GM12878 (cell line): ENCODE results near the gene COL9A2. TPM values are rescaled to one million over a fixed set of nuclear protein-coding genes. Genes with fewer than 3 reads are reported as not detected.

Source experiments
- ATAC-seq: fragments of 200-7000 bp; cut with Tn5 transposase; 3 replicates; pipeline ENCODE4 v1.9.1; 2020; ENCODE audit warnings: mild to moderate bottlenecking, moderate library complexity
- BruUV-seq: library from RNA; stranded (reverse); fragments of 400-500 nt; replicated peaks from 2 replicates; lab custom pipeline; 2021; lab: Mats Ljungman, UMichigan
- CTCF ChIA-PET: fragments of 300-600 bp; sonication (Branson Sonifier 250); formaldehyde crosslinking; extraction: SDS; loops from one replicate; lab custom pipeline; 2021; ENCODE audit warnings: inconsistent platforms; lab: Yijun Ruan, JAX
- POLR2A ChIA-PET: fragments of 350-600 bp; formaldehyde crosslinking; extraction: SDS; loops from one replicate; lab custom pipeline; 2021; ENCODE audit warnings: inconsistent platforms; lab: Charles Lee
- RAD21 ChIA-PET: fragments of 300-600 bp; sonication (Branson Sonifier 250); formaldehyde crosslinking; loops from one replicate; lab custom pipeline; 2023; ENCODE audit warnings: antibody characterized with exemption; ENCODE audit not compliant: unreplicated experiment; lab: Charles Lee
- SMC1A ChIA-PET: fragments of 300-600 bp; sonication (Branson Sonifier 250); formaldehyde crosslinking; loops from one replicate; lab custom pipeline; 2023; ENCODE audit not compliant: unreplicated experiment, uncharacterized antibody; lab: Charles Lee
- DNase-seq: peaks from one replicate; pipeline ENCODE4 v3.0.0-alpha.2; 2011; ENCODE audit warnings: low read depth, low spot score
- FAIRE-seq: peaks from 3 replicates; lab custom pipeline; 2011; peaks lifted over from hg19 to GRCh38; lab: Jason Lieb, UNC
- H2AFZ ChIP-seq: 2 replicates; pipeline ENCODE4 v1.6.0; 2011; ENCODE audit warnings: low read depth, low read length, control low read depth; ENCODE audit not compliant: control insufficient read depth
- H3K27ac ChIP-seq: 2 replicates; pipeline ENCODE4 v1.5.1; 2011; ENCODE audit warnings: control low read depth; ENCODE audit not compliant: control insufficient read depth, insufficient read depth
- H3K27me3 ChIP-seq, 2 experiments: replicated peaks in 1 of 2; 2 replicates each; pipeline versions ENCODE4 v1.6.0 to v1.6.1; 2011; ENCODE audit warnings: low read length in 1 of 2; ENCODE audit not compliant: control insufficient read depth in 2 of 2, insufficient read depth in 2 of 2
- H3K36me3 ChIP-seq, 2 experiments: 2 replicates each; pipeline ENCODE4 v1.5.1; 2011; ENCODE audit warnings: low read length in 1 of 2; ENCODE audit not compliant: control insufficient read depth in 2 of 2, insufficient read depth in 2 of 2
- H3K4me1 ChIP-seq: 2 replicates; pipeline ENCODE4 v1.6.1; 2011; ENCODE audit warnings: mild to moderate bottlenecking, low read length, moderate library complexity, mixed read lengths; ENCODE audit not compliant: control insufficient read depth, insufficient read depth
- H3K4me2 ChIP-seq: 2 replicates; pipeline ENCODE4 v1.6.0; 2011; ENCODE audit warnings: control low read depth; ENCODE audit not compliant: control insufficient read depth, insufficient read depth
- H3K4me3 ChIP-seq: fragments of 200-600 bp; sonication (generic); 2 replicates; pipeline ENCODE4 v1.5.1; 2016
- H3K79me2 ChIP-seq: 2 replicates; pipeline ENCODE4 v1.6.0; 2011; ENCODE audit warnings: low read length; ENCODE audit not compliant: control insufficient read depth, insufficient read depth
- H3K9ac ChIP-seq: 2 replicates; pipeline ENCODE4 v1.8.0; 2011; ENCODE audit warnings: low read length, control low read depth, mixed read lengths; ENCODE audit not compliant: control insufficient read depth, insufficient read depth
- H3K9me3 ChIP-seq: replicated peaks from 3 replicates; pipeline ENCODE4 v1.5.1; 2011; ENCODE audit warnings: mild to moderate bottlenecking, low read length; ENCODE audit not compliant: control insufficient read depth, insufficient read depth
- H4K20me1 ChIP-seq: 2 replicates; pipeline ENCODE4 v1.6.0; 2011; ENCODE audit not compliant: control insufficient read depth, insufficient read depth
- ATF7 ChIP-seq: fragments of 450-650 bp; IDR thresholded peaks from 2 replicates; pipeline ENCODE4 v1.6.1; 2016; ENCODE audit warnings: low read depth, mild to moderate bottlenecking
- CBFB ChIP-seq: IDR thresholded peaks from 2 replicates; pipeline ENCODE4 v1.6.1; 2016; ENCODE audit warnings: antibody characterized with exemption, low read depth
- CBX3 ChIP-seq: fragments of 200-600 bp; sonication (generic); IDR thresholded peaks from 2 replicates; pipeline ENCODE4 v1.6.1; 2016; ENCODE audit warnings: low read depth, borderline replicate concordance
- FOXK2 ChIP-seq: fragments of 450-650 bp; IDR thresholded peaks from 2 replicates; pipeline ENCODE4 v1.6.1; 2017; ENCODE audit warnings: mild to moderate bottlenecking, moderate library complexity
- GABPA ChIP-seq: IDR thresholded peaks from 2 replicates; pipeline ENCODE4 v1.6.1; 2014; ENCODE audit warnings: antibody characterized with exemption, low read depth, mild to moderate bottlenecking, inconsistent platforms
- IRF5 ChIP-seq: fragments of 450-650 bp; IDR thresholded peaks from 2 replicates; pipeline ENCODE4 v1.6.1; 2017; ENCODE audit warnings: borderline replicate concordance
- MYB ChIP-seq: fragments of 150-350 bp; IDR thresholded peaks from 2 replicates; pipeline ENCODE4 v1.6.1; 2014; ENCODE audit warnings: mild to moderate bottlenecking, low read depth, low read length, borderline replicate concordance
- PAX5 ChIP-seq: IDR thresholded peaks from 2 replicates; pipeline ENCODE4 v1.6.1; 2011; ENCODE audit warnings: low read depth, low read length, borderline replicate concordance
- PML ChIP-seq: IDR thresholded peaks from 2 replicates; pipeline ENCODE4 v1.6.1; 2012; ENCODE audit warnings: low read length, inconsistent platforms
- SIX5 ChIP-seq: IDR thresholded peaks from 2 replicates; pipeline ENCODE4 v1.6.1; 2011; ENCODE audit warnings: mild to moderate bottlenecking, low read depth, low read length, moderate library complexity; ENCODE audit not compliant: severe bottlenecking
- ZNF207 ChIP-seq: fragments of 450-650 bp; IDR thresholded peaks from 2 replicates; pipeline ENCODE4 v1.6.1; 2014; ENCODE audit warnings: antibody characterized with exemption, mild to moderate bottlenecking, borderline replicate concordance
- in situ Hi-C: fragments of 300-500 bp; cut with MboI; formaldehyde crosslinking; loops from 9 replicates; pipeline ENCODE4 v1.14.3; 2018; ENCODE audit warnings: mixed read lengths
- intact Hi-C: fragments of 100-400 bp; cut with micrococcal nuclease; formaldehyde crosslinking; loops from one replicate; pipeline ENCODE4 v1.14.2; 2022; ENCODE audit not compliant: unreplicated experiment
- polyA plus RNA-seq, 11 experiments: library from polyadenylated mRNA; depleted of rRNA in 4 of 11; unstranded in 6 of 11; stranded (reverse) in 5 of 11; fragments of >200 nt; fragmentation: Nextera tagmentation in 4 of 11; fragmentation: Illumina TruSeq in 1 of 11; extraction: Ambion mirVana in 4 of 11; extraction: Trizol in 1 of 11; gene quantifications; 1 replicate in 1 of 11; 2 replicates in 10 of 11; pipeline versions ENCODE4 v1.2.1 to v1.2.3, GENCODE V29; 2011 to 2016; ENCODE audit warnings: inconsistent platforms in 2 of 11, missing spikeins in 2 of 11, low read depth in 1 of 11
- total RNA-seq, 4 experiments: library from RNA; depleted of rRNA in 3 of 4; stranded (reverse); fragments of >200 nt in 3 of 4; fragmentation: Illumina TruSeq in 1 of 4; extraction: Trizol in 1 of 4; gene quantifications; 2 replicates each; pipeline versions ENCODE4 v1.2.1 to v1.2.3, GENCODE V29; 2013 to 2021
- TF ChIP-seq, protein P1 (sequence below): IDR thresholded peaks from 2 replicates; pipeline ENCODE4 v1.6.1; 2012; ENCODE audit warnings: low read depth, low read length, improper control_type of control experiment
- TF ChIP-seq, protein P2 (sequence below): fragments of 450-650 bp; IDR thresholded peaks from 2 replicates; pipeline ENCODE4 v1.6.1; 2017; ENCODE audit warnings: mild to moderate bottlenecking, moderate library complexity

COL9A2 gene
- total and polyA plus RNA-seq, 10 of the 15 experiments (the other 5 are each of a cell fraction or from before 2014, with no cell fraction given), result 3.1 to 63.3 (median 22.4) TPM

GRCh38 chr1:40265919-40266318 lies 51.2 kb downstream of the COL9A2 start:
- peaks cover 3% of the 10 kb centered on the region for H3K79me2 ChIP-seq
- SMC1A ChIA-PET, result interaction anchor here (0.9 to 2.0 kb wide), 5 partner anchors 9 to 265 kb away, joined by 3 to 8 read pairs (median 3); partner anchors contain the start of gene ZNF684
- no peaks in the 10 kb centered on the region for H3K27me3 ChIP-seq

GRCh38 chr1:40265298-40265697 lies 51.8 kb downstream of the COL9A2 start:
- in situ Hi-C loops (no loop called here), intact Hi-C loops (no loop called here)
- H3K36me3 ChIP-seq, result peaks cover under 1 to 14% of the 10 kb centered on the region in 2 experiments; a peak in 3 of 4 replicates
- no peaks in the 10 kb centered on the region for H4K20me1 ChIP-seq
- no peak for ATAC-seq
- ChIA-PET CTCF (interaction anchor here (1.4 to 2.5 kb wide), 2 partner anchors 121 to 173 kb away, joined by 3 to 6 read pairs; no protein-coding TSS in a partner anchor), SMC1A (interaction anchor here (0.9 kb wide), 2 partner anchors 19 to 139 kb away, joined by 3 read pairs; no protein-coding TSS in a partner anchor), POLR2A (no interaction called here), RAD21 (no interaction called here)
- no peaks in the 10 kb centered on the region for H3K9me3 ChIP-seq
- no peak overlapping the region for H2AFZ ChIP-seq
- no peaks in the 10 kb centered on the region for H3K27me3 ChIP-seq
- no peak overlapping the region for H3K4me2 ChIP-seq
- no peak overlapping the region for H3K9ac ChIP-seq
- peaks cover 3% of the 10 kb centered on the region for H3K79me2 ChIP-seq
- no peak overlapping the region for H3K4me3 ChIP-seq
- no TSS peak for BruUV-seq
- no peak for FAIRE-seq
- H3K27ac ChIP-seq, result no peak overlapping the region
- H3K4me1 ChIP-seq, result peaks cover 5% of the 10 kb centered on the region; the same call in 1 of the 2 replicates
- no peak for DNase-seq
- TF ChIP-seq SIX5 (no peak), FOXK2 (no peak), GABPA (no peak), CBX3 (no peak), IRF5 (no peak), PML (no peak), MYB (no peak), CBFB (no peak), ZNF207 (no peak)
- TF ChIP-seq, protein P1, sequence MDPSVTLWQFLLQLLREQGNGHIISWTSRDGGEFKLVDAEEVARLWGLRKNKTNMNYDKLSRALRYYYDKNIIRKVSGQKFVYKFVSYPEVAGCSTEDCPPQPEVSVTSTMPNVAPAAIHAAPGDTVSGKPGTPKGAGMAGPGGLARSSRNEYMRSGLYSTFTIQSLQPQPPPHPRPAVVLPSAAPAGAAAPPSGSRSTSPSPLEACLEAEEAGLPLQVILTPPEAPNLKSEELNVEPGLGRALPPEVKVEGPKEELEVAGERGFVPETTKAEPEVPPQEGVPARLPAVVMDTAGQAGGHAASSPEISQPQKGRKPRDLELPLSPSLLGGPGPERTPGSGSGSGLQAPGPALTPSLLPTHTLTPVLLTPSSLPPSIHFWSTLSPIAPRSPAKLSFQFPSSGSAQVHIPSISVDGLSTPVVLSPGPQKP, result no peak
- TF ChIP-seq, protein P2, sequence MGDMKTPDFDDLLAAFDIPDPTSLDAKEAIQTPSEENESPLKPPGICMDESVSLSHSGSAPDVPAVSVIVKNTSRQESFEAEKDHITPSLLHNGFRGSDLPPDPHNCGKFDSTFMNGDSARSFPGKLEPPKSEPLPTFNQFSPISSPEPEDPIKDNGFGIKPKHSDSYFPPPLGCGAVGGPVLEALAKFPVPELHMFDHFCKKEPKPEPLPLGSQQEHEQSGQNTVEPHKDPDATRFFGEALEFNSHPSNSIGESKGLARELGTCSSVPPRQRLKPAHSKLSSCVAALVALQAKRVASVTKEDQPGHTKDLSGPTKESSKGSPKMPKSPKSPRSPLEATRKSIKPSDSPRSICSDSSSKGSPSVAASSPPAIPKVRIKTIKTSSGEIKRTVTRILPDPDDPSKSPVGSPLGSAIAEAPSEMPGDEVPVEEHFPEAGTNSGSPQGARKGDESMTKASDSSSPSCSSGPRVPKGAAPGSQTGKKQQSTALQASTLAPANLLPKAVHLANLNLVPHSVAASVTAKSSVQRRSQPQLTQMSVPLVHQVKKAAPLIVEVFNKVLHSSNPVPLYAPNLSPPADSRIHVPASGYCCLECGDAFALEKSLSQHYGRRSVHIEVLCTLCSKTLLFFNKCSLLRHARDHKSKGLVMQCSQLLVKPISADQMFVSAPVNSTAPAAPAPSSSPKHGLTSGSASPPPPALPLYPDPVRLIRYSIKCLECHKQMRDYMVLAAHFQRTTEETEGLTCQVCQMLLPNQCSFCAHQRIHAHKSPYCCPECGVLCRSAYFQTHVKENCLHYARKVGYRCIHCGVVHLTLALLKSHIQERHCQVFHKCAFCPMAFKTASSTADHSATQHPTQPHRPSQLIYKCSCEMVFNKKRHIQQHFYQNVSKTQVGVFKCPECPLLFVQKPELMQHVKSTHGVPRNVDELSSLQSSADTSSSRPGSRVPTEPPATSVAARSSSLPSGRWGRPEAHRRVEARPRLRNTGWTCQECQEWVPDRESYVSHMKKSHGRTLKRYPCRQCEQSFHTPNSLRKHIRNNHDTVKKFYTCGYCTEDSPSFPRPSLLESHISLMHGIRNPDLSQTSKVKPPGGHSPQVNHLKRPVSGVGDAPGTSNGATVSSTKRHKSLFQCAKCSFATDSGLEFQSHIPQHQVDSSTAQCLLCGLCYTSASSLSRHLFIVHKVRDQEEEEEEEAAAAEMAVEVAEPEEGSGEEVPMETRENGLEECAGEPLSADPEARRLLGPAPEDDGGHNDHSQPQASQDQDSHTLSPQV, result no peak

More at GRCh38 chr1:40265919-40266318, 51.2 kb downstream of the COL9A2 start:
- TF ChIP-seq ATF7 (peak; percentile 33; the same call in 1 of the 2 replicates), PAX5 (no peak)
- BruUV-seq, result no TSS peak
- RAD21 ChIA-PET, result no interaction called here
- ATAC-seq, result no peak
- no peaks in the 10 kb centered on the region for H3K9me3 ChIP-seq
- FAIRE-seq, result no peak
- no peak overlapping the region for H2AFZ ChIP-seq
- no peak overlapping the region for H3K27ac ChIP-seq
- CTCF ChIA-PET, result interaction anchor here (0.6 to 2.5 kb wide), 3 partner anchors 114 to 172 kb away, joined by 3 to 7 read pairs (median 3); no protein-coding TSS in a partner anchor
- no peak overlapping the region for H3K4me2 ChIP-seq
- H3K9ac ChIP-seq, result no peak overlapping the region
- intact Hi-C loops, result no loop called here
- in situ Hi-C loops, result no loop called here
- POLR2A ChIA-PET, result no interaction called here
- no peak overlapping the region for H3K4me3 ChIP-seq
- H3K4me1 ChIP-seq, result peaks cover 5% of the 10 kb centered on the region; the same call in 1 of the 2 replicates
- H4K20me1 ChIP-seq, result no peaks in the 10 kb centered on the region
- DNase-seq, result no peak
- peaks cover 2 to 13% of the 10 kb centered on the region in 2 experiments for H3K36me3 ChIP-seq
